ENCODE data around the gene NWD2. TPM values are rescaled to one million over a fixed set of nuclear protein-coding genes. Genes with fewer than 3 reads are reported as not detected.
"Not testable (repeated sequence)": the region's sequence is repeated elsewhere in the genome, so short reads cannot be mapped to it uniquely, and the experiment has no call there.

NWD2 gene
- total RNA-seq, 1 experiment from 2014 or later = not detected

- Histone ChIP-seq H3K9me2 (ENCODE audit: insufficient read depth) (no peaks in the 10 kb centered on the region), H3K4me1 (ENCODE audit: control insufficient read depth in 1 of 2, insufficient read depth in 2 of 2, low read length in 2 of 2) (no peaks in the 10 kb centered on the region), H3K79me2 (ENCODE audit: insufficient read depth, low read length) (no peaks in the 10 kb centered on the region), H3K4me2 (ENCODE audit: low read length) (no peak overlapping the region), H2AFZ (ENCODE audit: low read depth, low read length, poor library complexity, severe bottlenecking) (no peak overlapping the region), H3K9me3 (ENCODE audit: control insufficient read depth in 1 of 2, insufficient read depth in 1 of 2, low read depth in 1 of 2, low read length in 2 of 2) (no peaks in the 10 kb centered on the region), H3K9ac (ENCODE audit: low read length) (no peak overlapping the region), H3K36me3 (ENCODE audit: control insufficient read depth in 1 of 2, insufficient read depth in 2 of 2, low read length in 2 of 2) (no peaks in the 10 kb centered on the region), H3K27ac (ENCODE audit: low read depth, low read length) (no peak overlapping the region), H3K4me3 (replicated peaks in 1 of 2; ENCODE audit: low read depth in 1 of 2, low read length in 2 of 2) (no peak overlapping the region), H3K27me3 (ENCODE audit: insufficient read depth, low read length) (no peaks in the 10 kb centered on the region), H4K20me1 (ENCODE audit: insufficient read depth) (no peaks in the 10 kb centered on the region)
- CTCF ChIA-PET = no interaction called here
- intact Hi-C loops (cut with micrococcal nuclease) = no loop called here
- no TSS peak for BruUV-seq (replicated peaks)
- no peak for TF ChIP-seq ZFX (IDR thresholded peaks at IDR 0.05)
- no peak for TF ChIP-seq FOSL1 (IDR thresholded peaks at IDR 0.05; ENCODE audit: low read depth)
- no peak for TF ChIP-seq SRF (IDR thresholded peaks at IDR 0.05; ENCODE audit: low read depth)
- no peak for TF ChIP-seq YY1 (IDR thresholded peaks at IDR 0.05; ENCODE audit: extremely low read depth, insufficient replicate concordance, low read depth, low read length)
- TF ChIP-seq SIN3A (IDR thresholded peaks at IDR 0.05; ENCODE audit: low read depth) = no peak
- TF ChIP-seq POLR2A (IDR thresholded peaks at IDR 0.05; ENCODE audit: borderline replicate concordance, extremely low read depth, insufficient read depth, insufficient read length) = no peak
- no peak for TF ChIP-seq POLR2AphosphoS5 (IDR thresholded peaks at IDR 0.05; ENCODE audit: low read depth, low read length)
- no peak for TF ChIP-seq ATF3 (IDR thresholded peaks at IDR 0.05)
- no peak for TF ChIP-seq CEBPB (IDR thresholded peaks at IDR 0.05; ENCODE audit: low read depth)
- TF ChIP-seq, protein P1, sequence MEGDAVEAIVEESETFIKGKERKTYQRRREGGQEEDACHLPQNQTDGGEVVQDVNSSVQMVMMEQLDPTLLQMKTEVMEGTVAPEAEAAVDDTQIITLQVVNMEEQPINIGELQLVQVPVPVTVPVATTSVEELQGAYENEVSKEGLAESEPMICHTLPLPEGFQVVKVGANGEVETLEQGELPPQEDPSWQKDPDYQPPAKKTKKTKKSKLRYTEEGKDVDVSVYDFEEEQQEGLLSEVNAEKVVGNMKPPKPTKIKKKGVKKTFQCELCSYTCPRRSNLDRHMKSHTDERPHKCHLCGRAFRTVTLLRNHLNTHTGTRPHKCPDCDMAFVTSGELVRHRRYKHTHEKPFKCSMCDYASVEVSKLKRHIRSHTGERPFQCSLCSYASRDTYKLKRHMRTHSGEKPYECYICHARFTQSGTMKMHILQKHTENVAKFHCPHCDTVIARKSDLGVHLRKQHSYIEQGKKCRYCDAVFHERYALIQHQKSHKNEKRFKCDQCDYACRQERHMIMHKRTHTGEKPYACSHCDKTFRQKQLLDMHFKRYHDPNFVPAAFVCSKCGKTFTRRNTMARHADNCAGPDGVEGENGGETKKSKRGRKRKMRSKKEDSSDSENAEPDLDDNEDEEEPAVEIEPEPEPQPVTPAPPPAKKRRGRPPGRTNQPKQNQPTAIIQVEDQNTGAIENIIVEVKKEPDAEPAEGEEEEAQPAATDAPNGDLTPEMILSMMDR (IDR thresholded peaks at IDR 0.05 in 2 of 3, conservative IDR thresholded peaks at IDR 0.05 in 1 of 3; ENCODE audit: borderline replicate concordance in 1 of 3, insufficient read depth in 1 of 3, low read depth in 2 of 3, low read length in 2 of 3) = no peak
- POLR2A ChIA-PET = no interaction called here
- ATAC-seq (no peak), DNase-seq (ENCODE audit: low read depth, low spot score) (no peak)
- RAD21 ChIA-PET (ENCODE audit: low non-redundant PET in 1 of 2, low total read pairs in 2 of 2, uncharacterized antibody in 2 of 2, unreplicated experiment in 2 of 2) = no interaction called here
Observed at GRCh38 chr4:37490391-37491347, 246.1 kb downstream of the NWD2 start.

- H3K4me2 ChIP-seq (ENCODE audit: low read length); H3K4me3 ChIP-seq (replicated peaks in 1 of 2; ENCODE audit: low read depth in 1 of 2, low read length in 2 of 2); DNase-seq (ENCODE audit: low read depth, low spot score); H4K20me1 ChIP-seq (ENCODE audit: insufficient read depth); H3K36me3 ChIP-seq (ENCODE audit: control insufficient read depth in 1 of 2, insufficient read depth in 2 of 2, low read length in 2 of 2); intact Hi-C loops (cut with micrococcal nuclease); H3K79me2 ChIP-seq (ENCODE audit: insufficient read depth, low read length); CTCF ChIA-PET; ATAC-seq; POLR2A ChIA-PET; H2AFZ ChIP-seq (ENCODE audit: low read depth, low read length, poor library complexity, severe bottlenecking); H3K4me1 ChIP-seq (ENCODE audit: control insufficient read depth in 1 of 2, insufficient read depth in 2 of 2, low read length in 2 of 2); H3K27ac ChIP-seq (ENCODE audit: low read depth, low read length); H3K9ac ChIP-seq (ENCODE audit: low read length); H3K27me3 ChIP-seq (ENCODE audit: insufficient read depth, low read length); H3K9me3 ChIP-seq (ENCODE audit: control insufficient read depth in 1 of 2, insufficient read depth in 1 of 2, low read depth in 1 of 2, low read length in 2 of 2); H3K9me2 ChIP-seq (ENCODE audit: insufficient read depth); BruUV-seq (replicated peaks); RAD21 ChIA-PET (ENCODE audit: low non-redundant PET in 1 of 2, low total read pairs in 2 of 2, uncharacterized antibody in 2 of 2, unreplicated experiment in 2 of 2): not testable (repeated sequence)
Observed at GRCh38 chr4:37495353-37495752, 250.8 kb downstream of the NWD2 start.

Data from HCT116 (cell line).